CD4-positive, alpha-beta T cell treated with Interferon alpha-2 for 1 hour (primary cell): ENCODE measurements around the gene RSF1.

Experiments used
- DNase-seq, 2 donors: peaks; one replicate each; pipeline ENCODE4 v3.0.0-alpha.2; 2020 to 2022

Gene RSF1

DNA sequence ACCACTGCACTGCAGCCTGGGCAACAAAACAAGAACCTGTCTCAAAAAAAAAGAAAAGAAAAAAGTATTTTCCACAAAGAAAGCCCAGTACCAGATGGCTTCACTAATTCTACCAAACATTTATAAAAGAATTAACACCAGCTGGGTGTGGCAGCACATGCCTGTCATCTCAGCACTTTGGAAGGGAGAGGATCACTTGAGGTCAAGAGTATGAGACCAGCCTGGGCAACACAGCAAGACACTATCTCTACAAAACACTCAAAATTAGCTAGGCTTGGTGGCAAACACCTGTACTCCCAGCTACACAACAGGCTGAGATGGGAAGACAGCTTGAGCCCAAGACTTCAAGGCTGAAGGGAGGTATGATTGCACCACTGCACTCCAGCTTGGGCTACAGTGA, 20.1 kb downstream of the RSF1 start:
- DNase-seq: no peak

GRCh38 chr11:77799338-77799737, 21.2 kb downstream of the RSF1 start:
- no peak for DNase-seq

GRCh38 chr11:77793972-77794371, 26.6 kb downstream of the RSF1 start:
- DNase-seq: no peak

GRCh38 chr11:77791301-77791700, 29.2 kb downstream of the RSF1 start:
- DNase-seq: no peak

- DNase-seq: no peak
Measured at GRCh38 chr11:77789731-77790476, 30.6 kb downstream of the RSF1 start.

DNA sequence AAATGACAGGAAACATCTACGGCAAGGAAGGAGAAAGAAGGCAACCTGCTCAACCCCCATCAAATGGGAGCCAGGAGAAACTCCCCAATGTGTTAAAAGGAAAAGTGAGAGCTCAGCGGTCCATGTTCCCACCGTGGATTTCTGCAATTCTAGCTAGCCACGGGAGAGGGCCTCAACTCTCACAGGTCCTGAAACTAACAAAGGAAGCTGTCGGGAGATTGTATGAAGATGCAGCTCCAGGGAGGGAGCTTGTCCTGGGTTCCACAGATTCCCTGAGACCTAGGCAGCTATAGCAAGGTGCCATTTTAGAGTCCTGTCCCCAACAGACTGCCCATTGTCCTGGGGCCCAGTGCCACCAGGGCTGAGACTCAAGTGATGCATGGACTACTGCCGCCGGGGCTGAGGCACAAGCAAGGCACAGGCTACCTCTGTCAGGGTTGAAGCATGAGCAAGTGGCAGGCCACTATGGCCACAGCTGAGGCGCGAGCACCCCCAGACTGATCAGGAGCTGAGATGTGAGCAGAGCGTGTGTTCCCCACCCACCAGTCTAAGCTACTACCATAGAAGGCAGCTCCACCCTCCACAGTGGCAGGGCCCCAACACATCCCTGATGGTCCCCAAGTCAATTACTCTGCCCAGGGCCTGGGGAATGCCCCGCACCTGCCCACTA, 31.3 kb downstream of the RSF1 start:
- DNase-seq: no peak

GRCh38 chr11:77784572-77784971, 36.0 kb downstream of the RSF1 start:
- DNase-seq: no peak

GRCh38 chr11:77783025-77783424, 37.5 kb downstream of the RSF1 start:
- DNase-seq: no peak

- no peak for DNase-seq
Measured at GRCh38 chr11:77779935-77780334, 40.6 kb downstream of the RSF1 start.

DNA sequence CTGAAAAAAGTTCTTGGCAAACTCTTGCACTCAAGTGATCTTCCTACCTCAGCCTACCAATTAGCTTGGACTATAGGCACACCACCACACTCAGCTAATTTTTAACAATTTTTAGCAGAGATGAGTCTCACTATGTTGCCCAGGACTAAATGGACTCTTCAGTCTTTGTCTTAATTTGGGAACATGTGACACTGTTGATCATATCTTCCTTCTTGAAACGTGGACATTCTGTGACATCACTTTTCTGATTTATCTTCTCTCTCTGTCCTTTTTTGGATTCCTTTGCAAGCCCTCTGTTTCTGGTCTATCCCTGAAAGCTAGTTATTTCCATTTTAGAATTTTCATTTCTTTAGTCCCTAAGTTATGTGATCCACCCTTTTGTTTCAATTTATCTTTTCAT, 42.0 kb downstream of the RSF1 start:
- no peak for DNase-seq

- DNase-seq: no peak
Measured at GRCh38 chr11:77778118-77778517, 42.4 kb downstream of the RSF1 start.

DNA sequence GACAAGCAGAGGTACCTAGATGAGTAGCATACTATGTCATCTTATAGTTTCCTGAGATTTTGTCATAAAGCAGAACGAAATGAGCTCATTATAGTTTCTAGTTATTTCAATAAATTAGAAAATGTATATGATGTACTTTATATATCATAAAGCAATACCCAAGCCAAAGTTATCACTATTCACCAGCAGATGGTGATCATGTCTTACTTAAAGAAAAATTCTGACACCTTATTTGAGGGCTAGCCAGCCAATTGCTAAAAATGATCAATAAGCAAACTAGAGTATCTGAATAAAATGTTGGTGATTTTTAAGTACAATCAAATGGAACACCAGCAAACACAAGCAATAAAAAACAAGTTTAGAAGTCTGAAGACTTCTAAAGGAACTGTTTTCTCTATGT, 44.1 kb downstream of the RSF1 start:
- DNase-seq: peak in 1 of 2 donors; percentile 56

DNA sequence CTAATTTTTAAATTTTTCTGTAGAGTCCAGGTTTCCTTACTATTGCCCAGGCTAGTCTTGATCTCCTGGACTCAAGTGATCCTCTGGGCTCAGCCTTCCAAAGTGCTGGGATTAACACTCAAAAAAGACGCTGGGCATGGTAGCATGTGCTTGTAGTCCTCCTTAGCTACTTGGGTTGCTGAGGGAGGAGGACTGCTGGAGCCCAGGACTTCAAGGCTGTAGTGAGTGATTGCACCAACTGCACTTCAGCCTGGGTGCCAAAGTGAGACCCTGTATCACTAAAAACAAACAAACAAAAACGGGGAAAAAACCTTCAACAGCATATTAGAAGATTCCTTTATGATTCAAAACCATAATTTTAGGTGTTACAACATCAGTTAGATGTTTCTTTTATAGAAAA, 44.6 kb downstream of the RSF1 start:
- DNase-seq: no peak

DNA sequence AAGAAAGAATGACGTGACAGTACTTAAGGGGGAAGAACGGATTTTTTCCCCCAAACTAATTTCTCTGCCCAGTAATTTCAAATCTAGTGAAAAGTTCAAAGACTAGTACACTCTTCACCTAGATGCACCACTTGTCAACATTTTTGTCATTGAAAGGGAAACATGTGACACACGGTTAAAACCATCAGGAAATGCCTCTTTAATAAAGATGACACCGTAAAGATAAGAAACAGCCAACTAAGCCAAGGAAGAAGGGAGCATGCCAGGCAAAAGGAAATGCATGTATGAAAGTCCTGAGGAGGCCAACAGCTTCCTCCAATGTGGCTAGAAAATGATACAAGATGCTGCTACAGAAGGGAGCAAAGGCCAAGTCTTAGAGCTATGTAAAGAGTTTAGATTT, 49.4 kb downstream of the RSF1 start:
- no peak for DNase-seq

DNA sequence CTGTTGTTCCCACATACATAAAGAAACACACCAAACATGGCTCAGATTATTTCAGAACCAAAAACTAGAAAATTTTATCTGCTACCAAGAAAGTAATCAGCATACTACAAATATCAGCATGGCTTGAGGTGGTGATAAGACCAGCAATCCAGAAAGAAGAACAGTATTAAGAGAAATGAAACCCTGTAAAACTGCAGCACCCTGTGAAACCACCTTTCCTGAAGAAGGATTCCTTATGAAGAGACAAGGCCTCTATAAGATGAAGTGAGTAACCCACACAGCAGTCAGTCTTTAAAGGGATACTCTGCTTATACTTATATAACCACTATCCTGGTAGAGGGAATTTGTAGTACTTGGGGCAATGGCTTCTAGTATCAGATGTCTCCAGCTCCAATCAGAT, 49.9 kb downstream of the RSF1 start:
- DNase-seq: no peak

- DNase-seq: no peak
Measured at GRCh38 chr11:77762426-77762825, 58.1 kb downstream of the RSF1 start.

DNA sequence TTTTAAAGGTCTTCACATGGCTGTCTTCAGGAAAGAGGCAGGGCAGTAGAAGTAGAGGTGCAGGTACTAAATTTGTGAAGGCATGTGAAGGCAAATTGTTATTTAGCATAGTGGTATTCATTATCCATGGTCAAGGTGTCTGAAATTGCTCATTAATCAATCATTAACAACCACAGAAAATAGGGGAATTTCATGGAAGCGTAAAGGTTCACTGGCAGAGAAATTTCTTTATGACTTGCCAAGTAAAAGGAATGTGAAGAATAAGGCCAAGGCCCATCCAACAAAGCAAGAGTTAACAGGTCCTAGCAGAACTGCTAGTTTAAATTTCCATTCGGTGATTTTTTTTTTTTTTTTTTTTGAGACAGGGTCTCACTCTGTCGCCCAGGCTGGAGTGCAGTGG, 59.0 kb downstream of the RSF1 start:
- DNase-seq: no peak

DNA sequence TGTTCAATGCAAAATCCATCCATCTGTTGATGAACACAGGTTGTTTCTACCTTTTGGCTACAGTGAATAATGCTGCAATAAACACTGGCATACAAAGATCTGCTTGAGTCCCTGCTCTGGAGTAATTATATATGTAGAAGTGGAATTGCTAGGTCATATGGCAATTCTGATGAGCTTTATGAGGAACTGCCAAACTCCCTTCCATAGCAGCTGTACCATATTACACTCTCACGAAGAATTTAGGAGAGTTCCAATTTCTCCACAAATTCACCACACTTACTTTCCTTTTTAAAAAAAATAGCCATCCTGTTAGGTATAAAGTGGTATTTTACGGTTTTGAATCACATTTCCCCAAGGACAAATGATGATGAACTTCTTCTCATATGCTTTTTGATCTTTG, 62.2 kb downstream of the RSF1 start:
- DNase-seq: no peak

DNA sequence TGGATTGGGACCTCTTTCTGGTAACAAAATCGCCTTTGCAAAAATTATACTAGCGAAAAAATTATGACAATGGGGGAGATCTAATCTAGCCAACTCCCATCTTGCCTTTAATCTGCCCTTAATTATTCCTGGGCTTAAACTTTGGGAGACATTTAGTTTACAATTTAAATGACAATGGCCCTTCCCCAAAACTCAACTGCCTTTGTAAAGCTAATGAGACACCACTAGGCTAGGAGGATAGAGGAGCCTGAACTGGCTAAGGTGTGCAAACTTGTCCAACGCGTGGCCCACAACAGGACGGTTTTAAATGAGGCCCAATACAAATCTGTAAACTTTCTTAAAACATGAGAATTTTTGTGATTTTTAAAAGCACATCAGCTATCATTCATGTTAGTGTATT, 67.3 kb downstream of the RSF1 start:
- DNase-seq: no peak

DNA sequence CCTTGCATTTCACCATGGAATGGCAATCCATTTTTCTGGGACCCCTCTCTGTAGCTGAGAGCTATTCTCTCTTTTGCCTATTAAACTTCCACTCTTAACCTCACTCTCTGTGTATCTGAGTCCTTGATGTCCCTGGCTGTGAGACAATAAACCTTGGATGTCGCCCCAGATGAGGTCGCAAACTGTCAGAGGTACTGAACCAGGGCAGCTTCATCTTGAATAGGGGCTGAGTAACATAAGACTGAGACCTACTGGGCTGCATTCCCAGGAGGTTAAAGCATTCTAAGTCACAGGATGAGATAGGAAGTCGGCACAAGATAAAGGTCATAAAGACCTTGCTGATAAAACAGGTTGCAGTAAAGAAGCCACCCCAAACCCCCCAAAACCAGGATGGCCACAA, 68.0 kb downstream of the RSF1 start:
- no peak for DNase-seq

- DNase-seq: no peak
Measured at GRCh38 chr11:77750394-77751156, 69.9 kb downstream of the RSF1 start.

- DNase-seq: no peak
Measured at GRCh38 chr11:77749232-77749631, 71.3 kb downstream of the RSF1 start.

GRCh38 chr11:77748266-77748665, 72.3 kb downstream of the RSF1 start:
- DNase-seq: no peak

DNA sequence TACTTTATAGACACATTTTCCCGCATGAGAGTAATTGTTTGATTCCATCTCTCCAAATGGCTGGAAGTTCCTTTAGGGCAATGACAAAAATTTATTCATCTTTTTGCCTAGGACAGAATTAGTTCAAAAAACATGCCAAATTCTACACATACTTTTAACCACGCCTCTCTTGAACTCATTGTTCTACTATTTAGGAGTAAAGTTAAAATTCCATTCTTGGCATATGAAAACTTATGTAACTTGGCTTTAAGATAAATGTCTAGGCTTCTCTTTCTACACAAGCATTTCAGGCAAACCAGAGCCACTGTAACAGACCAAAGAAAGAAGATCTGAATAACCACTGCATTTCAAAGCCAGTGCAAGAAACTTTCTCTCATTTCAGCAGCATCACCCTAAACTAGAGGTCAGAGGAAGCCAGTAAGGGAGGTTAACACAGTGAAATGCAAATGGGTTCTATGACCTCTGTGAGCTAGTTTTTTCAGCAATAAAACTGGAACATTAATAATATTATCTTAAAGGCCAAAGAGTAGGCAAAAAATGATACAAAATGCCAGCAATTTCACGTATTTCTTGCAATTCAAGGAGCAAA, 73.0 kb downstream of the RSF1 start:
- no peak for DNase-seq
